GM21526 (cell line): ENCODE data around the gene DENND6B.
A peak's percentile ranks its signal among the peaks of the same experiment; 100 is the strongest.
"Not testable (repeated sequence)": the region's sequence is repeated elsewhere in the genome, so short reads cannot be mapped to it uniquely, and the experiment has no call there.

Experiments
- ATAC-seq: cut with Tn5 transposase; IDR thresholded peaks from one replicate; pipeline ENCODE4 v1.9.1; 2021; ENCODE audit warnings: moderate library complexity; ENCODE audit not compliant: unreplicated experiment, low FRiP score

The DENND6B gene

GRCh38 chr22:50339945-50340879 is 13.4 kb upstream of the DENND6B start:
- no peak for ATAC-seq

GRCh38 chr22:50338860-50339462 is 12.1 kb upstream of the DENND6B start:
- ATAC-seq = no peak

GRCh38 chr22:50338042-50338573 is 11.3 kb upstream of the DENND6B start:
- no peak for ATAC-seq

GRCh38 chr22:50337262-50338041 is 10.6 kb upstream of the DENND6B start:
- ATAC-seq = no peak

GRCh38 chr22:50334433-50334832 is 7.6 kb upstream of the DENND6B start:
- ATAC-seq = not testable (repeated sequence)

- no peak for ATAC-seq
Observed at GRCh38 chr22:50329236-50329635, 2.4 kb upstream of the DENND6B start.

- no peak for ATAC-seq
Observed at GRCh38 chr22:50327711-50328019, 853 bp upstream of the DENND6B start.

- ATAC-seq = peak; percentile 8
Observed at GRCh38 chr22:50326225-50326955, 422 bp downstream of the DENND6B start.

GRCh38 chr22:50325444-50326224 is 1.2 kb downstream of the DENND6B start:
- no peak for ATAC-seq

GRCh38 chr22:50323900-50324299 is 2.9 kb downstream of the DENND6B start:
- no peak for ATAC-seq

- not testable (repeated sequence) for ATAC-seq
Observed at GRCh38 chr22:50322382-50323104, 4.3 kb downstream of the DENND6B start.

- ATAC-seq = no peak
Observed at GRCh38 chr22:50320671-50321325, 6.0 kb downstream of the DENND6B start.

GRCh38 chr22:50320116-50320515 is 6.7 kb downstream of the DENND6B start:
- no peak for ATAC-seq

- ATAC-seq = no peak
Observed at GRCh38 chr22:50319503-50319951, 7.3 kb downstream of the DENND6B start.

- ATAC-seq = no peak
Observed at GRCh38 chr22:50318698-50319411, 8.0 kb downstream of the DENND6B start.

- ATAC-seq = no peak
Observed at GRCh38 chr22:50318356-50318697, 8.5 kb downstream of the DENND6B start.

- ATAC-seq = no peak
Observed at GRCh38 chr22:50317674-50318073, 9.1 kb downstream of the DENND6B start.

- no peak for ATAC-seq
Observed at GRCh38 chr22:50317178-50317577, 9.6 kb downstream of the DENND6B start.
